Stimulated activated CD8-positive, alpha-beta memory T cell treated with anti-CD3 and anti-CD28 coated beads, Interleukin-2, amount 100 ng/mL, for 48 hours (primary cell): ENCODE measurements around the gene ARMC6.

Experiments
- DNase-seq, 2 donors: peaks; one replicate each; pipeline ENCODE4 v3.0.0-alpha.2; 2020; ENCODE audit warnings: low read depth in 2 of 2

ARMC6 gene

DNA sequence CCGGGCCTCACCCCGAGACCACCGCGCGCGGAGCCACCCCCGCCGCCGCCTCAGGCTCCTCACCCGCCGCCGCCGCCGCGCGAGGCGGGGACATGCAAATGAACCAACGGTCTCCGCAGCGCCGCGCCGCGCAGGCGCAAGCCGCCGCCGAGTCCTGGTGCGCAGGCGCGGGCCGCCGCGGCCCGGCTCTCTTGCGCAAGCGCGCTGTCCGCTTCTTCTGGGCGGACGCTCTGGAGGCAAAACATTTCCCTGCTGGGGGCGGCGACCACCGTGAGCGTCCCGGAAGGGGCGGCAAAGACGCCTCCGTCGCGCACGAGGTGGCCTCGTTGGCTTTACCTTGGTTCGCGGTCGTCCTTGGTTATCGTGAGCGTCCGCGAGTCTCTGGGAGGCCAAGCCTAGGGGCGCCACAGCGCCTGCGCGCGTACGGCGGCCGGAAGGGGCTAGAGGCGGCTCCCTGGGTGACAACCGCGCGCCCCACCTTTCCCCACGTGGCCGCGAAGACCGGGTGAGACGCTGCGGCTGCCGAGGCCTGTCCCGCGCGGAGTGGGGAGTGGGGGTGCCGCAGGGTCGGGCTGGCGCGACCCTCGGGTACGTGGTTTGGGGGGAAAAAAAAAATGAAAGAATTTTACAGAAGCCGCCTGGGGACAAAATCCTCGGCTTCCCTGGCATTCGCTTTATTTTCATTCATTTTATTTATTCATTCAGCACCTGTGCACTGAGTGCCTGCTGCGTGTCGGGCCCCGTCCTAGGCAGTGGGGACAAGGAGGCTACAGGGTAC, at the start of gene ARMC6, which contains the start of gene SUGP2:
ARMC6 (plus strand) TSS at position 178 of the 778 bp plus-strand sequence. CDS start 607 bp downstream, outside the sequence.
SUGP2 (minus strand) TSS at position 92 of the 778 bp plus-strand sequence. CDS start 2,446 bp downstream, outside the sequence.
- peak; percentile 78 to 87 for DNase-seq

DNA sequence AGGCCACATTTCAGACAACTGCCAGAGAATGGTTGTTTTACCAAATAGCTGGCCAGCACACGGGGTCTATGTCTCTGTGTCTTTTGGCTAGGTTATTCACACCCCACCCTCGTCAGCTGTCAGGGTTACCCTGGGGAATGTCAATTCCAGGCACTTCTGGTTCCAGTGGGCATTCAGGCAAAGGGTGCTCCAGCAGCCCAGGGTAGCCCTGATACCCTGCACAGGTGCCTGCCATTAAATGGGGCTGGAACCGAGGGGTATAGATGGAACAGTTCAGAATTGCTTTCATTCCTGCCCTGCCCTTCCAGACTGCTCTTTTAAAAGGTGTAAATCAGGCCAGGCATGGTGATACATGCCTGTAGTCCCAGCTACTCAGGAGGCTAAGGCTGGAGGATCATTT, 49.2 kb upstream of the ARMC6 start:
- no peak for DNase-seq

DNA sequence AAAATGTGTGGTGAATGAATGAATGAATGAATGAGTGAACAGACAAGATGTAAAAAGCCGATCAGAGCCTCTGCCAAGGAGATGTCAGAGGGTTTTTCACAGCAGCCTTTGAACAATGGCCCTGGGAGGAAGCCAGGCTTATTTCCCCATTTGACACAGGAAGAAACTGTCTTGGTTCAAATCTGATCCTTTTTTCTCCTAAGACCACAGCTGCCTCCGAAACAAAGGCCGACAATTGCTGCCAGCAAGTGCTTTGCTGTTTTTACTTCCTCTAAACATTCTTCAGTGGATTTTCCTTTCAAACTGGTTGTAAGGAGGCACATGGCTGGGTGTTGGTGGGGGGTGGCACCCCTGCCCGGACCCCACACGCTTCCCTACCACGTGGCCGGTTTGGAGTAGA, 48.1 kb upstream of the ARMC6 start:
- no peak for DNase-seq

DNA sequence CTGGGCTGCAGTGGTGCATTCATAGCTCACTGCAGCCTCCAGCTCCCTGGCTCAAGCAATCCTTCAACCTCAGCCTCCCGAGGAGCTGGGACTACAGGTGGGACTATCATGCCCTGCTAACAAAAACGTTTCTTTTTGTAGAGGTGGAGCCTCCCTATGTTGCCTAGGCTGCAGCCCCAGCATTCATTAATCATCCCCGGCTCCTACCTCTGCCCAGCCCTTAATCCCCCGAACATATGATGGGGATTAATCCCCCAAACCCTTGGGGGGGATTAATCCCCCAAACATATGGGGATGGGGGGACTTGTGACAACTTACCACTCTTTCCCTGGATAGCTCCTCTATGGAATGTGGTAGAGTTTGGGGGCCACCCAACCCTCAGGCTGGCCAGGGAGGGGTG, 45.9 kb upstream of the ARMC6 start:
- DNase-seq = no peak

DNA sequence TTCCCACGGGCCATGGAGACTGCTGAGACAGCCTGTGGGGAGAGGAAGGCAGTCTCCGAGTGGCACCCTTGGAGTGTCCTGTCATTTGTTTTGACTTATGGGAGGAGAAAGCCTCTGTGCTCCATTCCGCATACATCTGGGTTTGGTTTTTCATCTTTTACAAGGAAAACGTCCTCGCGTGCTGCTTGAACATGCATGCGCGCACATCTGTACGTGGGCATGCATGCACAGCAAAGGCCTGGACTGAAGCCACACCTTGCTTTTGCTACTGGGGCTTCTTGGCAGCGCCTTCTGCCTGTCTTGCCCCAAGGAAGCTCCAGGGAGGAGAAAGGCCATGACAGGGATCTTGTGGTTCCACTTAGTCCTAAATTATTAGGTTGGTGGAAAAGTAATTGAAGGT, 44.1 kb upstream of the ARMC6 start:
- no peak for DNase-seq

DNA sequence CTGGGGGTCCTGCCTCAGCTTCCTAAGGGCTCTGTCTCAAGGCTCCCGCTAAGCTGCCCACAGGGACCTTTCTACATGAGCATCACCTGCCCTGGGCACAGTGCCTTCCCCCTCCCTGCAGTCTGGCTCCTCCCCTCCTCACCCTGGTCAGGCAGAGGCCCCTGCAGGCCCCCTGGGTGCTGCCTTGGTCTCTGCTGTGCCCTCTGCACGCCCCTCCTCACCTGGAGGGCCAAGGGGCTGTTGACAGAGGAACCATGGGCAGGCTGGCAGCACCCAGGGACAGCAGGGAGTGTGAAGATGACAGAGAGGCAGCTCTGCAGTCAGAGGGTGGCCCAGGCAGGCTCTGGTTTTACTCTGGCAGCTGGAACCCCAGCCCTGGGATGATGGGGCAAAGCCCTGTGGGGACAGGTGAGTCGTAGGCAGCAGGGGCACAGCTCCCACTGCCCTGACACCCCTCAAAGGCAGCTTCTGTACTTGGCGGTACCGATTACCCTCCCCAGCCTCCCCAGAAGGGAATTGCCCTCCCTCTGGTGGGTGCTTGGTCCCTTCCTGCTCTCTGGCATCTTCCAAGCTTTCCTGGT, 43.2 kb upstream of the ARMC6 start:
- no peak for DNase-seq

DNA sequence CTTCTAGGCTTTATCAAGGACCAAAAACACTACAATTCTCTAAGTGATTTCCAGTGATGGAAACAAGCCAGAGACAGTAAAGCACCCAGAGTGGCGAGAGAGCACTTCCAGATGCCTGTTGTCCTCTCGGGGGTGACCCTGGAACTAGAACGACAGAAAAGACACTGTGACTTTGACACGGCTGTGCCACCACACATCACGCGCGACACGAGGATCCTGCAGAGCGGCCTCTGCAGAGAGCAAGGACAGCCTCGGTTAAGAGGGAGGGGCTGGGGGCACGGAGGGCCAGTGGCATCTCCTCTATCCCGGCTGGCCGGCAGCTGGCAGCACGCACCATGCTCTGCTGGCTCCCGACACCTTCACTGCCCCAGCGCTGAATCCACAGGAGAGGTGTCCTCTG, 42.4 kb upstream of the ARMC6 start:
- DNase-seq = no peak

DNA sequence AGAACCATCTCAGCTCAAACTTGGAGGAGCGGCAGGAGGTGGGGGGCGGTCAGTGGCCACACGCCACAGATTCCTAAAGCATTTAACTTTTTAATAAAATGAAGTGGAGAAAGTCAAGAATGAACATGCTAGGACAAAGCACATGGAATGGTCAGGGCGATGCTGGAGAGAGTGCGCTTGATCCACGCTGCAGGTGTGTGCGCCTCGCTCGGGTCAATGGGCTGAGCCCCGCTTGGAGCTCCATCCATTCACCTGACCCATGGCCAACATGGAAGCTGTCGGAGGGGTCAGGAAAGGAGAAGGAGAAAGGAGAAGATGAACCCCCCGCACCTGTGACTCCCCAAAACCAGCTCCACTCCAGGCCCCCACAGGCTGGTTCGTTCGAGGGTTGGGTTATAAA, 41.9 kb upstream of the ARMC6 start:
- no peak for DNase-seq

DNA sequence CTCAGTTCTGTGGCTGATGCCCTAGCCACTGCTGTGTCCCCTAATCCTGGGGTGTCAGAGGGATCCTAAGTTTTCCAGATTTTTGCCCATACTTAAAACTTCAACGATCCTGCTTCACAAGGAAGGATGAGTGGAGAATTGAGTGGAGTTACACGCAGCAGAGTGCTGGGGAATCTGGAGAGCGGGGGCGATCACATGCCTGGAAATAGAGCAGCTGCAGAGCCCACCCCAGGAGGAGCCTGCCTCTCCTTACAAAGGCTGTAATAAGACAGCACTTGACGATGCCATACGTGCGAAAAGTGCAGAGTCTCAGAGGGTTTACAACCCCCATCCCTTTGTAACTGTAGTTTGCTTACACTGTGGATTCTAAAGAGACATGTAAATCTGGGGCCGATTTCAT, 40.7 kb upstream of the ARMC6 start:
- no peak for DNase-seq

DNA sequence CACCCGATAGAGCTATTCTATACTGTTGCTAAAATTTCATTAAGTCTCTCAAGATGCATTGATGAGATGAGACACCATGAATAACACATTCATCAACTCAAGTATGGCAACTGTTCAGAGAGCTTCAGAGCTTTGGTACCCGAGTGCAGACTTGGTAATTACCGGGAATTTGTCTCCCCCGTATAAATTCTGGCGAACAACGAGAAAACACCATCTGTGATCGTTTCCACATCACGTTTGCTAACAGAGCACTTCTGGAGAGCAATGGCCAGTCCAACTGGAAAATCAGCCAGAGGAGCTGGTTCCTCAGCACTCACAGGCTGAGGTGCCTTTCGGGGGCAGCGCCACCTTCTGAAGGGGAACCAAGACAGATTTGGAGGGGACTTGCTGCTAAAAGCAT, 40.3 kb upstream of the ARMC6 start:
- no peak for DNase-seq

DNA sequence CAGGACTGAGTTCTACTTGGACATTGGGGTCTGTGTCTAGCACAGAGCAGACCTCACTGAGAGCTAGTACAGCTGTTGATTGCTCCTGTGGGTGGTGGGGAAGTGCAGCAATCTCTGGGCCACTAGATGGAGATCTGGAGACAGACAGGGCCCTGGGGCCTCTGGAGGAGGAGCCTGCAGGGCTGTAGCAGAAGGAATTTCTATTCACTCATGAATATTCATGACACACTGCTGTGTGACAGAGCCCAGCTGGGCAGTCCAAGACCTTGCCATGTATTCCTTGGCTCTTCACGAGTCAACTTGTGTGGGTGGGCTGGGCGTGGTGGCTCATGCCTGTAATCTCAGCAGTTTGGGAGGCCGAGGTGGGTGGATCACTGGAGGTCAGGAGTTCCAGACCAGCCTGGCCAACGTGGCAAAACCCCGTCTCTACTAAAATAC, 37.6 kb upstream of the ARMC6 start:
- DNase-seq = peak in 1 of 2 donors; percentile 10

DNA sequence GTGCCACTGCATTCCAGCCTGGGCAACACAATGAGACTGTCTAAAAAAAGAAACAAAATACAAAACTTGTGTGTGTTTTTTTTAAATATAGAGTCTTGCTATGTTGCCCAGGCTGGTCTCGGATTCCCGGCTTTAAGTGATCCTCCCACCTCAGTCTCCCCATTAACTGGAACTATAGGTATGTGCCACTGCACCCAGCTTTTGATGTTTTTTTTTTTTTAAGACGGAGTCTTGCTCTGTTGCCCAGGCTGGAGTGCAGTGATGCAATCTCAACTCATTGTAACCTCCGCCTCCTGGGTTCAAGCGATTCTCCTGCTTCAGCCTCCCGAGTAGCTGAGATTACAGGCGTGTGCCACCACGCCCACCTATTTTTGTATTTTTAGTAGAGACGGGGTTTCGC, 37.1 kb upstream of the ARMC6 start:
- no peak for DNase-seq

DNA sequence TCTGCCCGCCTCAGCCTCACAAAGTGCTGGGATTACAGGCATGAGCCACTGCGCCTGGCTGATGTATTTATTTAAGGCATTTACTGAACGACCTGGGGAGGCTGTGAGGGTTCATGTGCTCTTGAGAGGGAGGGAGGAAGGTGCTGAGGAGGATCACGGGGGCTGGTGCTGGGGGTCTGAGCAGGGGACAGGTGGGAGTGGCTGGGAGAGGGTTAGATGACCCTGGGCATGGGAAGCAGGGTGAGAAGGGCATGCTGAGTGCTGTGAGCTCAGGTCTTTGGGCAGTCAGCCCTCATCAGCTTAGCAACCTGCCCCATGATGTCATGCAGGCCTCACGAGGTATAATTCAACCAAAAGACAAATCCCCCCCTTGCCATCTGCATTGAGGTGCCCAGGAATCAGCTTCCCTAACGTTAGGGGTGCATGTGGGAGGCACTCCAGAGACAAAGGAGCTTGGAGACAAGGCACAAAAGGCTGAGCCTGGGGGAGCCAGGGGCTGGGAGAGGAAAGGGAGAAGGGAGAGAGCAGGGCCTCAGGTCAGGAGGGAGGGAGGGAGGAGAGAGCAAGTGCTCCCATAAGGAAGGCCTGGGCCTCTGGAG, 36.5 kb upstream of the ARMC6 start:
- DNase-seq = no peak

DNA sequence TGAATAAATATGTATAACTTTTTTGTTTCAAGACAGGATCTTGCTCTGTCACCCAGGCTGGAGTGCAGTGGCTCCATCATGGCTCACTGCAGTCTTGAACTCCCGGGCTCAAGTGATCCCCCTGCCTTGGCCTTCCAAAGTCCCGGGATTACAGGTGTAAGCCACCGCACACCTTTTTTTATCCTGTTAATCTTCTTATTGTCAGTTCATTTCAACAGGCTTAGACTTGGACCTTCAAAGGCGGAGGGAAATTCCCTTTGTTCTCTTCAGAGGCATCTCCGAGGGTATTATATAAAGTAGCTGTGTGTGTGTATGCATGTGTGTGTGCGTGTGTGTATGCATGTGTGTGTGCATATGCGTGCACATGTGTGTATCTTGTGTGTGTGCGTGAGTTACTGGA, 35.1 kb upstream of the ARMC6 start:
- no peak for DNase-seq

DNA sequence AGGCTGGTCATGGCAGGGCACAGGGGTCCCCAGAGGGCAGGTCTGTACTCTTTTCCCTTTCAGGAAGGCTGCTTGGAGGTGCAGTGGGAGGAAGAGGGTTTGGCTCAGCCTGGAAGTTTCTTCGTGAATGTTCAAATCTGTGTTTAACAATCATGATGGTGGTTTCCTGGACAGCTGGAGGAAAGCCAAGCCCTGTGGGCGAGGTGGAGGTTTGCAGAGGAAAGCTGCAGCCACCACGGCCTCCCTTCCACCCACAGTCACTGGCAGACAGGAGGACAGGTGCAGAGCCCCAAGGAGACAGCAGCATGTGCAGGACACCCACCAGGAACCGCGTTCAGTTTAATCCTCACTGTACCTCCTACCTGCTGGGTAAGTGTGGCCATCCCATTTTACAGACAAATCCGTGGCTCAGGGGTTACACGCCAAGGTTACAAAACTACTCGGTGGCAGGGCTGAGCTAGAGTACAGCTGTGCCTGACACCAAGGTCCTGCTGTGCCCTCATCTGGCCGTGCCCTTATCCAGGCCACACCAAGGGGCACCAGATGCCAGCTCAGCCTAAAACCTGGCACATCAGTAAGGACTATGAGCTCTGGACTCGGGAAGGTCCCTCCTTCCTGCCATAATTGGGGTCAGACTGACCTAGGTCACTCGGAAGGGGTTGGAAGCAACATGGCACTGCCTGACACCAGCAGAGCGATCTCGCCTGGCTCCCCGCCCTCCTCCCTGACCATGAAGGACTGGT, 34.2 kb upstream of the ARMC6 start:
- no peak for DNase-seq

DNA sequence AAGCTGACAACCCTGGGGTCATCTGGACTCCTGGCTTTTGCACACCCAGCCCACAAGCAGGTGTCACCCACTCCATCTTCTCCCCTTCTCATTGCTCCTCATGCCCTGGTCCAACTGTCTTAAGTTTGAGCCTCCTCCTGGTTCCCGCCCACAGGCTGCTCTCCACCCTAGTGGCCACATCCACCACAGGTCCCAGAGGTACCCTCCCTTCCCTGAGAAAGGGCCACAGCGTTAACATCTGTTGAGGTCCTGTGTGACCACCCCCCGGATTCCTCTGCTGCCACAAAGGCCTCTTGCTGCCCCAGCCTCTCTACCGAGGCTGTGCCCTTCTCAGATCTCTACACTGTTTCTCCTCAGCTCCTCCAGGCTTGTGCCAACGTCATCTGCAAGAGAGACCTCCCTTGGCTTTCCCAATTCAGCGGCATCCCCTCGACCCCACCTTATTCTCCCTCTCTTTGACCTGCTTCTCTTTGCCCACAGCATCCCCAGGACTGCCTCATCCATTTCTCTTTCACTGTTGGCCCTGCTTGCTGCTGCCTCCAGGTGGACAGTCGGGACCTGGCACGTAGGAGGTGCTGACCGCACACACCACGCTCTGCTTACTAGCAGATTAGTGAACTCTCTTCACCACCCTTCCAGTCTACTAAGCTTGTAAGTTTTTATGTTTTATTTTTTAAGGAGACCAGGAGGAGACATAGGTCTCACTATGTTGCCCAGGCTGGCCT, 33.3 kb upstream of the ARMC6 start:
- no peak for DNase-seq

DNA sequence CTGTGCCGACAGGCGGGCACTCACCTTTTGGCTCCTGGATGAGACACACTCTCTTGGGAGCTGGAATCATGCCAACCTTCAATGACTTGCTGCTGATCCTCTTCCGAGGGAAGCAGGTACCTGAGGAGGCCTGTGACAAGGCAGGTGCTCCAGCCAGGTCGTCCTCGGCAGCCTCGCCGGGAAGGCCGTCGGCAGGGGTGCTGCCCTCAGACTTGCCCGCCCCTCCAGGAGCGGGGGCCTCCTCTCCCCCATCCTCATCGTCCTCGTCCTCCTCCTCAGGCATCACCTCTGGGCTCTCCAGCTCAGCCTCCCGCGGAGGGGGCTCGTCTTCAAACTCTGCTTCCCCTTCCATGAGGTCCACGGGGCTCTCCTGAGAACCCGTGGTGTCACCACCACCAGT, 29.3 kb upstream of the ARMC6 start:
- no peak for DNase-seq

DNA sequence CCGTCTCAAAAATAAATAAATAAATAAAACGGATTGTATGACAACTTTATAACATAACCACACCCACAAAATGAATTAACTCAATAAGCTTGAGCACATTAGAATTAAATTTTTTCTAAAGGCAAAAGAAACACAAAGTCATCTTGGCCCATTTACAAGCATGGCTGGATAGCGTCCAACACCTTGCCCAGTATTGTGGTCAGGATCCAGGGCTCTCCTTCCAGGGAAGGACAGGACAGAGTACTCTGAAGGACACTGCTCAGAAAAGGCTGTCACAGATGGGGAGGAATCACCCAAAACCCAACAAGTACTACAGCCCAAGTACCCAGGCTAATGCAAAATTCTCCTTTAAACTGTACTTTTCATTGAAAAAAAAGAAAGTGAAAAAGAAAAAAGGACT, 27.2 kb upstream of the ARMC6 start:
- no peak for DNase-seq

DNA sequence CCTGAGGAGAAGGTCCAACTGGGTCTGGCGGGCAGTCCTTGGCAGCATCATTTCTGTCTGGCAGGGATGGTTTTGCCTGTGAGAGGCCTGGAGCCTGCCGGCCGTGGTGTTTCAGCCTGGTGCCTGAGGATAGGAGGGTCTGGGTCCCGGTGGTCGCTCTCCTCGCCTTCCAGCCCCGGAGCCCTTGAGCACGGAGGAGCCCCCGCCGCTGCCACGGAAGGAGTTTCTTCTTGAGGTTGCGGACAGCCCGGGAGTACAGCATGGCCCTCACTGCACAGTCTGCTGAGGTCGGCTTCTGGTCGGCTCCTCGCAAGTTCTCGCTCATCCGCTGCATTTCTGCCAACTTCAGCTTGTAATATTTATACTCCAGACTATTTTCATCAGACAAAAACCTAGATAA, 23.5 kb upstream of the ARMC6 start:
- no peak for DNase-seq

DNA sequence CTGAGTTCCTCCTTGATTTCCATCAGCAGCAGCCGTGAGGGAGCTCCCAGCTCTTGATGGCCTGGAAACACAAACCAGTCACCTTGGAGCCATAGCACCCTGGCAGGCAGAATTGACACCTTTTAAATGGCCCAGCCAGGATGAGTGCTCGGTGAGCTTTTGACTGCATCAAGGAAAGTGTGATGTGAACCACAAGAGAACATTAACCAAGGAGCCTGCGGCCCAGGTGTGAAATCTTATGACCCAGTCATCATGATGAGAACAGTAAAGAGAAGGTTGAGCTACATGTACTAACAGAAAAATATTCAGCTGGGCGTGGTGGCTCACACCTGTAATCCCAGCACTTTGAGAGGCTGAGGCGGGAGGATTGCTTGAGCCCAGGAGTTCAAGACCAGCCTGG, 22.9 kb upstream of the ARMC6 start:
- no peak for DNase-seq

DNA sequence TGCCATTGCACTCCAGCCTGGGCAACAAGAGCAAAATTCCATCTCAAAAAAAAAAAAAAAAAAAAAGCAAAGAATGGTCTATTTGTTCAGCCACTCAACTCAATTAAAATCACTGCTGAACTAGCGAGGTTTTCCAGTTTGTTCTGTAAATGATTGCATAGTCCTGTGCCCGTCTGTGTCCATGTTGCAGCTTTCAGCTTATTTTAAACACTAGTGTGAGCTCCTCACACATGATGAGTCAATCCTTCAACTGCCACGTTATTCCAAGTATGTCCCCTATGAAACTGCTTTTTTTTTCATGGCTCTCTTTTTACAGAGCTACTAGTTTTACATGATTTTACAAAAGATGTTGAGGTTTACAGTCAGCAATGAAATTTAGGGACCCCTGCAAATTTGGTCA, 12.3 kb upstream of the ARMC6 start:
- no peak for DNase-seq
